Ammon's horn (tissue), 1 donor: ENCODE data around the gene C11orf68.

Experiments
- DNase-seq: peaks from one replicate; pipeline ENCODE4 v3.0.0-alpha.2; 2016; ENCODE audit warnings: low spot score

The C11orf68 gene

DNA sequence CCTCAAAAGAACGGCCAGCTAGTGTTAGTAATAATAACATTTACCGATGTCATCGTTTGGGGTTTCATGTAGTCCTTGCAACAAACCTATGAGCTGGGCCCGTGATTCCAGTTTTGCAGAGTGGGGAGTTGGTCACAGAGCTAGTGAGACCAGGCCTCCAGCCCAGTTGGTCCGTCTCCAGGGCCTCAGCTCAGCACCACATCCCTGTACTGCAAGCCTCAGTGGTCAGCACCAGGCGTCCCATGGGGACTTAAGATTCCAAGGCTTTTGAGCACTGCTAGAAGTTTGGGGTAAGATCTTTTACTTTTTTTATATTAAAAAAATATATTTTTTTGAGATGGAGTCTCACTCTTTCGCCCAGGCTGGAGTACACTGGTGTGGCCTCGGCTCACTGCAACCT is 25.3 kb upstream of the C11orf68 start:
- DNase-seq, result no peak

DNA sequence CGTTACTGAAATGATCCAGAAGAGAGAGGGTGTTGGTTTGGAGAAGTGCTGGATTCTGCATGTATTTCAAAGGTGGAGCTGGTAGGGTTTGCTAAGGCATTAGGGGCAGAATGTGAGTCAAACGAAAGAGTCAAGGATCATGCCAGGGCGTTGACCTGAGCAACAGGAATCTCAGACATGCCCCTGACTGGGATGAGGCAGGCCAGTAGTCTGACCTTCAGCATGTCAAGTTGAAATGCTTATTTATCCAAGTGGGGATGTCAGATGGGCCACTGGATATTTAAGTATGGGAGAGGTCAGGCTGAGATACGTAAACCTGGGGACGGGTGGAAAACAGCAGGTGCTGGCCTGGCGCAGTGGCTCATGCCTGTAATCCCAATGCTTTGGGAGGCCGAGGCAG is 23.7 kb upstream of the C11orf68 start:
- DNase-seq, result no peak

DNA sequence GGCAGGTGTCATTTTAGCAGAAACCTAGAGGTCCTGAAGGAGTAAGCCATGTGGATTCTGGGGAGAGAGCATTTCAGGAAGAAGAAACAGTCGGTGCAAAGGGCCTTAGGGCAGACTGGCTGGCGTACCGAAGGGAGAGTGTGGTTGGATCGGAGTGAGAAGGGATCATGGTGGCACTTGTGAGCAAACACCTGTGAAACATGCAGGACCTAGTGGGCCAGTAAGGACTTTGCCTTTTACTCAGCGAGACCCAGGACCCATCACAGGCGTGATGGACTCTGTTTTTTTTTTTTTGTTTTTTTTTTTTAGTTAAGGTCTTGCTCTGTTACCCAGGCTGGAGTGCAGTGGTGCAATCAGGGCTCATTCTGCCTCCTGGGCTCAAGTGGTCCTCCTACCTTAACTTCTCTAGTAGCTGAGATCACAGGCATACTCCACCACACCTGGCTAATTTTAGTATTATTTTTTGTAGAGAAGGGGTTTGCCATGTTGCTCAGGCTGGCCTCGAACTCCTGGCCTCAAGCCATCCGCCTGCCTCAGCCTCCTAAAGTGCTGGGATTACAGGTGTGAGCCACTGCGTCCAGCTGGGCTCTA is 23.0 kb upstream of the C11orf68 start:
- no peak for DNase-seq

DNA sequence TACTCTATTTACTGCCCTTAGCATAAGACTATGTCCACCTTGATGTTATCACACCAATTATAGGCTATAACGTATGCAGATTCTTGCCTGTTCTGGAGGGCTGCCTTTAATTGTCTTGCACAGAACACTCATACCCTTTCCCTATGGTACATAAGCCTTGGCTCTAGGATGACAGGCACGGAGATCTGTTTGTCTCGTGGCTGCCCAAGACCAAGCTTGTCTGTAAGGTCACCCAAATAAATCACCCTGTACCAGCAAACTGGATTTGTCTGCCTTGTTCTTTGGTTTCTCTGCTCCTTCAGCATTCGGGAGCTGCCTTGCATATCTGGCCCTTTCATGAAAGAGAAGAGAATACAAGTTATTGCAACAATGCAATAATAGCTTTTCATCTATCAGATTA is 18.9 kb upstream of the C11orf68 start:
- DNase-seq, result no peak

DNA sequence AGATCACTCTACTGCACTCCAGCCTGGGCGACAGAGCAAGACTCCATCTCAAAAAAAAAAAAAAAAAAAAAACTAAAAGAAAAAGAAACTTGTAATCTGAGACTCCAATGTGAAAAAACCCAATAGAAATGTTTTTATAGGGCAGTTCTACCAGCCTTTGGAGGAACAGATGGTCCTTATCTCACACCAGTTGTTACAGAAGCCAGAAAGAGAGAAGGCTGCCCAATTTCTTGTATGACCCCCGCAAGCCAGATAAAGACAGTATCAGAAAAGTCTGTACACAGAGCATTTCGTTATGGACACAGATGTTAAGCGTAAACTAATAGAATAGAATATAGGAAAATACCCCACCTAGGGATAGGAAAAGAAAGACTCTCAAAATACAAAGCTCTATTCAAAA is 15.2 kb upstream of the C11orf68 start:
- no peak for DNase-seq

DNA sequence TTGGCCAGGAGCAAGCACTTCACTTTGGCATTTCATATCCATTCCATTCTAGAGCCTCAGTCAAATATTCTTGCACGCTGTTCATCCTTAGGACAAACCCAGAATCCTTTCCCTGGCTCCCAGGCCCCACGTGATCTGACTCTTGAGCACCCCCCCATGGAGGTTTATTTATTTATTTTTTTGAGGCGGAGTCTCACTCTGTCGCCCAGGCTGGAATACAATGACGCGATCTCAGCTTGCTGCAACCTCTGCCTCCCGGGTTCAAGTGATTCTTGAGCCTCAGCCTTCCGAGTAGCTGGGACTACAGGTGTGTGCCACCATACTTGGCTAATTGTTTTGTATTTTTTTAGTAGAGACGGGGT is 13.7 kb upstream of the C11orf68 start:
- no peak for DNase-seq

DNA sequence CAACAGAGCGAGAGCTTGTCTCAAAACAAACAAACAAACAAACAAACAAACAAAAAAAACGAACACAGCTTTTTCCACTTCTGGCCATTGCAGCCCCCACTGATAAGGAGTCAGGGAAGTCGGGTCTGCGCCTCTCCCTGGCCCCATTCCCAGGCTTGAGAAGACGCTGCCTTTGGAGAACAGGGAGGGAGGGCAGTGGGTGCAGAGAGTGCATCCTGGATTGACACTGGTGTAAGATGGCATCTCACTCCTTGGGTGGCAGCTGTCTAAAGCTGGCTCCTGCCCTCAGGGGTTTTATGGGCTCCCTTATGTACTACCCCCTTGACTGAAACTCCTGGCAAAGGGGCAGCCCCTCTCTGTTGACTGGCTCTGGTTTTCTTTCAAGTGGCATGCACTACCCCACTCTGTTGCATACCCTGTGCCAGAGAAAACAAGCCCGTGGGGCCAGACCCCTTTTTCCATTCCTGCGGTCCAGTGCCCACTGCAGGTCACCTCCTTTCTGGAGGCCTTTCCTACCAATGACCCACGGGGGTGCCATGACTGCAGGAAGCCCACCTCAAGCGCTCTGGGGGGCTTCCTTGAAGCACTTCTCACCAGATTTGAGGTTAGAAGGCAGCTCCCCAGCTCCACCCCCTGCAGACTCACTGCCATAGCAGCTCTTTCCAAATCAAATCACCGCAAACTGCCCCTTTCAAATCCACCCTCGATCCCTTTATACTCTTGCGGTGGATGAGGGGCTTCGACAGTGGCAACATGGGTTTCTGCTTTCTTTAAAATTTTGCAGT is 13.1 kb upstream of the C11orf68 start:
- DNase-seq, result no peak

DNA sequence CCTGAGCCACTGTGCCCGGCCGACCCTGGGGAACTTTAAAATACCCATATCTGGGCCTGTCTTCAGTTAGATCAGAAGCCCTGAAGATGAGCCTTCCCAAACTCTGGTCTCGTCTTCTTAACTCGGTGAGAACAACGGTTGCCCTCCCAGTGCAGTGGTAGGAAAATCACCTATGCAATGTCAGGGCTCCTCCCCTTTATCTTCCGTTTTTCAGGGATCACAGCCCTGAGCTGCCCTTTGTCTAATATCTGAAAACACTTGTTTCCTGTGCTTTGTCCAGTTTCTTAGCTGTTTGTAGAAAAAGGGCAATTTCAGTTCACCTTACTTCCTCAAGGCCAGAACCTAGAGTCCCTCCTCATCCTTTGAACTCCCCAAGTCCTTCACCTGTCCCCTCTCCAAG is 9.8 kb upstream of the C11orf68 start:
- no peak for DNase-seq

DNA sequence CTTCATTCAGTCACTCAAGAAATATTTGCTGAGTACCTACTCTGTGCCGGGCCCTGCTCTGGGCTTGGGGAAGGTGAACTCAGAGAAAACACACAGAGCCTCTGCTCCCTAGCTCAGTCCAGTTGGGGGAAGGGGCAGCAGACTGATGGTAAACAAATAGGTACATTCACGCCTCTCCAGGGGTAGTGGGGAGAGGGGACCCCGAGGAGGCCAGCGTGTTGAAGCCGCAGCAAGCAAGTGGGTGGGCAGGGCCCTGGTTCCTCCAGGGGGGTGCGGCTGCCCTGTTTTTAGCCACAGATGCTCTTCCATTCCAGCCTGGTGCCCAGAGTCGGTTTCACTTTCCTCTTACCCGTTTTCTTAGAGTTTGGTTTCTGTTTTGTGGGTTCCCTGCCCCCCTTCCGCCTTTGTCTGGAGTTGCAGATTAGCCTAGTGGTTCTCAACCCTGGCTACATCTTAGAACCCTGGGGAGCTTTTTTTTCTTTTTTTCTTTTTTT is 9.1 kb upstream of the C11orf68 start:
- DNase-seq, result peak; percentile 40

DNA sequence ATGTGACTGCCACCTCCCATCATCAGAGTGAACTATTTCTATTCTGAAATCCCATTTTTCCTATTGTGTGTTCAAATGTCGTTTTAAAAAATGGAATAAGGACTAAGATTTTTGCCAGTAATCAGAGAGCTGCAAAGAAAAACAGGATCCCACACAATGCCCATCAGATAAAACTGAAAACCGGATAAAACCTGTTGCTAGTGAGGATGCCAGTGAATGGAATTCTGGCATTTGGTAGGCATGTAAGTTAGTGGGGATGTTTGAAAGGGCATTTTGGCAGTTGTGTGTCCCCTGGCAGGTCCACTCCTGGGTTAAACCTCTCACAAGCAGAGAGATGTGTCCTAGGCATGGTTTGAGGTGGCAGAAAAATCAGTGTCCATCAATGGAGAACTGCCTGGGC is 6.5 kb upstream of the C11orf68 start:
- DNase-seq, result no peak

DNA sequence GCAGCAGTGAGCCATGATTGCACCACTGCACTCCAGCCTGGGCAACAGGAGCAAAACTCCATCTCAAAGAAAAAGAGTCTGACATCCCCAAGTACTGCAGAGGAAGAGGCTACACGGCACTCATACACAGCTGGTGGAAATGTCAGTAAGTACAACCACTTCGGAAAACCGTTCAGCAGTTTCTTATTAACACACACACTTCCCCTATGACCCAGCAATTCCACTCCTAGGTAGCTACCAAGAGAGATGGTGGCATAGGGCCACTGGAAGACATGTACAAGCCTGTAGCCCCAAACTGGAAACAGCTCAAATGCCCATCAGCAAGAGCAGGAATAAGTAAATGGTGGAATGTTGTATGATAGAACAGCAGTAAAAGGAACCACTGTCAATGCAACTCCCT is 3.7 kb upstream of the C11orf68 start:
- DNase-seq, result no peak

DNA sequence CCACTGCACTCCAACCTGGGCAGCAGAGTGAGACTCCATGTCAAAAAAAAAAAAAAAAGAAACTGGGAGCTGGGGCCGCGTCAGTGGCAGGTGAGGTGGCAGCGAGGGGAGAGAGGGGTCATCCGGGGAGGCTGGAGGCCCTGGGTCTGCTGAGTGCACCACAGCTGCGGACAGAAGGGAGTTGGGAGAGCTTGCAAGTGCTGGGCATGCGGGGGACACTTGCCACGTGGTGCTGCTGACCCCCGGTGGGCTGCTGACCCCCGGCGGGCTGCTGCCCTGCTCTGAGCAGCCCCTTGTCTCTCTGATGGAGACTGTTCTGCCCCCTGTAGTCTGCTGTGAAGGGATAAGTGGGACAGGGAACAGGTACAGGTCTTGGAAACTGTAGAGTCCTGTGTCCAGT is 3.0 kb upstream of the C11orf68 start:
- DNase-seq, result no peak

DNA sequence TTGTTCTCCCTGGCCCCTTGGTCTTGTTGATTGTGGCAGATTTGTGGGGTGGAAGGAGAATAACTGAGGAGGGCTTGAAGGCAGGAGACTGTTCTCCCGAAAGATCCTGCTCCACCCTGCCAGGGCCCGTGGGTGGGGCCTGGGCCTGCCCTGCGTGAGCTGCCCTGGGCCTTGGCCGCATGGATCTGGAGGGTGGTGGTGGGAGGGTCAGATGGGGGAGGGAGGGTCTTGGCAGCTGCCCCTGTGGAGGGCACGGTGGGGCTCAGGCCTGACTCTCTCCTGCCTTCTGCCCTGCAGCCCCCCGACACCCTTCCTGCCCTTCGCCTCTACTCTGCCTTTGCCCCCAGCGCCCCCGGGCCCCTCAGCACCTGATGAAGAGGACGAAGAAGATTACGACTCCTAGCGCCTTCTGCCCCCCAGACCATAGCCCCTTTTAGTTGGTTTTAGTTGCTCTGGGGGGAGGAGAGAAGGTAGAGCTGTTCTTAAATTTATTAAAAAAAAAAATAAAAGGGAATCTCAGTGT is 2.2 kb upstream of the C11orf68 start:
- DNase-seq, result no peak

DNA sequence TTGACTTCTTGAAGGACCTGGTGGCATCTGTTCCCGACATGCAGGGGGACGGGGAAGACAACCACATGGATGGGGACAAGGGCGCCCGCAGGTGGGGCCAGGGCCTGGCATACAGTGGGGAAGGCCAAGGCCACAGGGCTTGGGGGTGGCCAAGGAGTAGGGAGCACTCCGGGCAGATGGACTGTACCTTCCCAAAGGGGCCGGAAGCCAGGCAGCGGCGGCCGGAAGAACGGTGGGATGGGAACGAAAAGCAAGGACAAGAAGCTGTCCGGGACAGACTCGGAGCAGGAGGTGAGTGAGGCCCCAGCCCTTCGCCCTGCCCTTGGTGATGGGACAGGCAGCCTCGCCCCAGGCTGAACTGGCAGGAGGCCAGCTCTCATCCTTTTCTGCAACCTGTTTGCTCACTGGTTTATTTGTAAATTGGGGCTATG is 1.5 kb upstream of the C11orf68 start:
- DNase-seq, result no peak

DNA sequence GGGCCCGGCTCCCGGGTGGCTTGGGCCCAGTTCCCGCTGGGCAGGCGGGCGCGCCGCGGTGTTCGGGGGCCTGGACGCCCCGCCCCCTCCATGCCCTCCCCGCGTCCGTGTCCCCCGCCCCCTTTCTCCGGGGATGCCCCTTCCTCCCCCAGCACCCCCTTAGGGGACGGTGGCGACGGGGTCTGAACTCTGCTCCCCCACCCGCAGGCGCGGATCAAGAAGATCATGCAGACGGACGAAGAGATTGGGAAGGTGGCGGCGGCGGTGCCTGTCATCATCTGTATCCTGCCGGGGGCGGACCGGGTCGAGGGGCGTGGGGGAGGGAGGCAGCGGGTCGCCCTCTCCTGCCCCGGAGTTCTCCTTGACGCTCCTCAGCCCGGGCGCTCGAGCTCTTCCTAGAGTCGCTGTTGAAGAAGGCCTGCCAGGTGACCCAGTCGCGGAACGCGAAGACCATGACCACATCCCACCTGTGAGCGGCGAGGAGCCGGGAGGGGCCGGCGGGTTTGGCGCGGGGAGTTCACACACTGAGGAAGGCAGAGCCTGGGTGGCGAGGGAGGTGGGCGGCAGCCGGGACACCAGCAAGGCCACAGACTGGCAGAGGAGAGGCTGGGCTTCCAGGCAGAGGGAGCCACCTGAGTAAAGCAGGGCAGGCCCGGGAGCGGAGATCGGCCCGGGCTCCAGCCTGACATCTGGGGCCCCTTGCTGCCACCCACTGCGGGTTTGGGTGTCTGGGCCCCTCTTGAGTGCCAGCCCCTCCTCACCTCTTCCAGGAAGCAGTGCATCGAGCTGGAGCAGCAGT is 910 bp upstream of the C11orf68 start:
- no peak for DNase-seq

DNA sequence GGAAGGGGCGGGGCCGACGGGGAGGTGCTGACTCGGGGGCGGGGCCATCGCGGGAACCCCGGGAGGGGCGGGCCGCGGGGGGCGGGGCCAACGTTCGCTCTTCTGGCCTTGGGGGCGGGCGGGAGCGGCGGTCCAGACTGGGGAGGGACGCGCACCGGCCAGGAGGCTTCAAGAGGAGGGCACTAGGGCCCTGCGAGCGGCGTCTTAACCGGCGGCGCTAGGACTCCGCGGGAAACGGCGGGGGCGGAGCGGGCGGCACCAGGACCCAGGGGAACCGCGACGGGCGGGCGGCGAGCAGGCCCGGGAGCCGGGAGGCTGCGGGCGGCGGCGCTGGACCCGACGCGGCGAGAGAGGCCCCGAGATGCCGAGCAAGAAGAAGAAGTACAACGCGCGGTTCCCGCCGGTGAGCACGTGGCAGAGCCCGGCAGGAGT is 295 bp upstream of the C11orf68 start, which contains the start of gene DRAP1:
Gene DRAP1 (plus strand): TSS at position 286 of the 432 bp plus-strand sequence. CDS start 76 bp downstream, at position 362.
- peak; percentile 100 for DNase-seq

DNA sequence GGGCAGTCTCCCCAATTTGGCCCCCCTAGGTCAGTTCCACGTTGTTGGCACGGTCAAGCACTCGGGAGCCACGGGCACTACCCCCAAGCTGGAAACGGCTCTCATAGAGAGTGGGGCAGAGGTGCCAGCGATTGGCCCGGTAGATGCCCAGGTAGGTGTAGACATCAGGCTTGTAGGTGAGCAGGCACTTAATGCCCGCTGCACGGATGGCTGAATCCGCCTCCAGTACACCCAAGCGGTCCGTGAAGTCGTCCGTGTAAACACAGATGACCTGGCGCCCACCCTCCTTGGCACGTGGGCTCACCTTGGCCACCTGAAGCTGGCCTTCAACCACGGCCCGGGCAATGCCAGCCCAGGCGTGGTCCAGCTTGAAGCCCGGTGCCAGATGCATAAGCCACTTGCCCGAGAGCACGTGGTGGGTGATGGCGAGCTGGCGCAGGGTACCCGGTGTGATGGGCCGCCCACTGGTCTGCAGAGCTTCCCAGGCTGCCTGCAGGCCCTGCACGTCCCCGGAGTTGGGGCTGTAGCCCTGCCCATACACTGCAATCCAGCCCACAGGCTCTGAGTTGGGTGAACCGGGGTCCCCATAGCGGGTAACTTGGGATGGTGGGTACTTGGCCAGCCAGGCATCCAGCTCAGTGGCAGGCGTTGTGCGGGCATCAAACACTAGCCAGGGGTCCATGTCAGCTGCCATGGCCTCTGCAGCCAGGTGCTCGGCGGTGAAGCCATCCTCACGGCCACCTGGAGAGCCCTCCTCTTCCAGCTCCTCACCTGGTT is 1.2 kb downstream of the C11orf68 start:
- no peak for DNase-seq

DNA sequence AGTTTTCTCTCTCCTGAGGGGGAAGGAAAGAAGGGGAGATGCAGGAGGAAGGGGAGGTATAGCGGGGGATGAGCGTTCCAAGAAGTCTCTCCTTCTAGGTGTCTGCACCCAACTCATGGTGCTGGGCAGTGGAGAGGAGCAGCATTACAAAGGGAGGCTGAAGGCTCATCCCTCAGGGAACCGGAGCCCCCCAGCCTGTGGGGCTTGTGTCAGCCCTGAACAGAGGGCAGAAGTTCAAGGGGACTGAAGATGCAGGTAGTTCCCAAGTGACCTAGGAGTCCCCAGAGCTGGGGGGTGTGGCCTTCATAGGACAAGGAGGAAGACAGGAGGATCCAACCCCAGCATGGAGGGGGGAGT is 1.8 kb downstream of the C11orf68 start:
- no peak for DNase-seq

DNA sequence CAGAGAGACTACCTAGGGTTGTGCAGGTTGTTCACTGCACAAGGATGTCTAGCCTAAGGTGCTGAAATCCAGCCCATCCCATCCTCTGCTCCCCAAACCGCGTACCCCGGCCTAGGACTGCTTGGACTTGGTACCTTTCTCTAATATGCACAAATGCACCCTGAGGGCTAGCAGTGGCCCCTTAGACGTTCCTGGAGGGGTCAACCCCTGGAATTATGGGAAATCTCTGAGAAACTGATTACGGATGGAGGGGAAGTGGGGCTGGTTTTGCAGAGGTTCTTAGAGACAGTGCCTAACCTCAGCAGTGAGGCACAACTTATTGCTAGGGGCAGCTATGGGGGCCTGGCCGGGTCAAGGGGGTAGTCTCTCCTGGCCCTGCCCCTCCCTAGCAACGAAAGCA is 2.5 kb downstream of the C11orf68 start:
- no peak for DNase-seq

DNA sequence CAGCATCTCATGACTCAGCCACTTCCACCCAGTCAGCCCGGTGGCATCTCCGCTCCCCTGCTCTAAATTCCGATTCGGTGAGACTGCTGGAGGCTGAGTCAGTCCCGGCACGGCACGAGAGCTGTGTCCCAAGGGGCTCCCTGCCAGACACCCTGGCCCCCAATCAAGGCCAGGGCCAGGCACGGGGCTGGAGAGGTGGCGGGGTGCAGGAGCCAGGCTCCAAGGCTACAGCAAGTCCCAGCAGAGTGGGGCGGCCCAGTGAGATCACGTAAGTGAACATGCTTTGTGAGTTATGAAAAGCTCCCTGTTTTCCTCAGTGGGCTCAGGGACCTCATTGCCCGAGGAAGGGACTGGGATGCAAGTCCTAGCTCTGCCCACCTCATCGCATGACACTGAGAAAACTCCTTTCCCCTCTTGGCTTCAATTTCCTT is 3.0 kb downstream of the C11orf68 start:
- peak; percentile 45 for DNase-seq

DNA sequence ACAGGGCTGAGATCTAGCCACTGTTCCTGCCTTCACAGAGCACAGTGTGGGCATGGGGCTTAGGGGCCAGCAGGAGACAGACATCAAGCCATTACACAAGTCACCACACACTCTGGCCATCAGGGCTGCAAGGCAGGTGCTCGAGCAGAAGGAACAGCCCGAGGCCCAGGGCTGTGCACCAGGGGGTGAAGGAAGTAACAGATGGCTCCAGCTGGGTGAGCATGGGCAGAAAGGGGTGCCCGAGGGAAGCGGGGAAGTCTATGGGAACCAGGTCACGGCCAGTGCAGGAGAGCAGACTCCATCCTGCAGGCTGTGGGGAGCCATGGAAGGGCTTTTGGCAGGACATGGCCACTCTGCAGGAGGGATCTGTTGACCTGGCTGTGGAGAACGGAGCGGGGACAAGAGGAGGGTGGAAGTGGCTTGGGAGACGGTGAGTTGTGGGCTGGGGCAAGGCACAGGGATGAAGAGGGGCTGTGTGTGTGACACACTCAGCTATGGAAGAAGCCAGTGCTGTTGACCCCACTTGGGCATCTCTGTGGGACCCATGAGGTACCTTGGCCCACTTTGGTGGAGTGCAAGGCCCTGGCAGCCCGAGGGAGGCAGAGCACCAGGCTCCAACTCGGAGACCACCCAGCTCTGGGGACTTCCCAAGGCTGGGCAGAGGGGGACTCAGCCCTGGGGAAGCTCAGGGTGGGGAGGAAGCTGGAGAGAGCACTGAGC is 3.6 kb downstream of the C11orf68 start:
- DNase-seq, result no peak
